NCI-H2107 treated with DMSO at 0.1 percent for 48 hours (cell line): ENCODE measurements around the gene USP24.

Experiments used
- DNase-seq: peaks from one replicate; lab custom pipeline; 2025; ENCODE audit not compliant: unreplicated experiment; lab: John Stamatoyannopoulos, UW

The USP24 gene

GRCh38 chr1:55073187-55073916 lies 141.8 kb downstream of the USP24 start:
- peak; percentile 64 for DNase-seq

DNA sequence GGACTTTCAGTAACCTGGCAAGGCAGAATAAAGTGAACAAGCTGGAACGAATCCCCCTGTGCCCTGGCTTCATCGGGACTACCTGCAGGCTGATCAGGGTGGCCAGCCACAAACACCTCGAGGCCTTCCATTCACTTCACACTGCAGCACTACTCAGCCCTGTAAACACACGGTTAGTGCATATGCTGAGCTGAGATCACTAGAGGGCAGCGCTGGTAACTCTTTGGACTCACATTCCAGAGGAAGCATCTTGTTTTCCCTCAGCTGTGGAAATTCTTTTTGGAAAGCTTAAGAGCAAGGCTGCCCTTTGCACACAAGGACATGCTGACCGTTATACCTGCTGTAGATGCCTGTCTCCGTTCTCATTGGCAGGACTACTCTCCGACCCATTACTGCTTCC lies 143.7 kb downstream of the USP24 start:
- DNase-seq = peak; percentile 51

GRCh38 chr1:55070293-55071164 lies 144.6 kb downstream of the USP24 start:
- DNase-seq = peak; percentile 40

DNA sequence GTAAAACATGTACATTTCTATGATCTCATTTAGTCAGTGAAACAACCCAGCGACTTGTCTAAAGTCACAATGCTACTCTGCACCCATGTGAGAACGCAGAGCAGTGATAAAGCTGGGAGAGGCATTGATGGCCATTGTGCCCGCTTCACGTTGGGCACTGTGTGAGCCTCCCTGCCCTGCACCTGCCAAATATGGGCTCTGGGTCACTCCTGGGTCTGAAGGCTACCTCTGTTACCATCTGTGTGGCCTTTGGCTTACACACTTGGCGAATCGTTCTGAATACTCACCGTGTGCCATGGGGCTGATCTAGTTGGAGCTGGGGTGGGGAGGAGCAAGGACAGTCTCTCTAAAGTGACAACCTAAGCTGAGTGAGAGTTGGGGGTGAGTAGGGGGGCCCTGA lies 145.9 kb downstream of the USP24 start:
- no peak for DNase-seq

GRCh38 chr1:55068638-55069037 lies 146.5 kb downstream of the USP24 start:
- DNase-seq = no peak

DNA sequence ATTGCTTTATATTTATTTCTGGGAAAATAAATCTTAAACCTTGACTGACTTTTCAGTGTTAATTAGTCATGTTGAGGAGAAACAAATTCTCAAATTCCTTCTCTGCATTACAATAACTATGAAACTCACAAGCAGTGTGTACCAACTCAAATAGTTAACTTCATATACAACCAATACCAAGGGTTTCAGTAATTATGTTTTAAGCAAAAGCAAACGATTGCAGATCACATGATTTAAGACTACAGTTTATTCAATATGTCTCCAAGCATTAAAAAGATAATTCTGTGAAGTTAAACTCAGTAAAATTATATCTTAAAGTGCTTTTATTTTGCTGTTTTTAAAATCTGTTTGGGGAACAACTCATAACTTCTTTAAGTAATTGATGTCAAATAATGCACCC lies 147.2 kb downstream of the USP24 start:
- DNase-seq = no peak

DNA sequence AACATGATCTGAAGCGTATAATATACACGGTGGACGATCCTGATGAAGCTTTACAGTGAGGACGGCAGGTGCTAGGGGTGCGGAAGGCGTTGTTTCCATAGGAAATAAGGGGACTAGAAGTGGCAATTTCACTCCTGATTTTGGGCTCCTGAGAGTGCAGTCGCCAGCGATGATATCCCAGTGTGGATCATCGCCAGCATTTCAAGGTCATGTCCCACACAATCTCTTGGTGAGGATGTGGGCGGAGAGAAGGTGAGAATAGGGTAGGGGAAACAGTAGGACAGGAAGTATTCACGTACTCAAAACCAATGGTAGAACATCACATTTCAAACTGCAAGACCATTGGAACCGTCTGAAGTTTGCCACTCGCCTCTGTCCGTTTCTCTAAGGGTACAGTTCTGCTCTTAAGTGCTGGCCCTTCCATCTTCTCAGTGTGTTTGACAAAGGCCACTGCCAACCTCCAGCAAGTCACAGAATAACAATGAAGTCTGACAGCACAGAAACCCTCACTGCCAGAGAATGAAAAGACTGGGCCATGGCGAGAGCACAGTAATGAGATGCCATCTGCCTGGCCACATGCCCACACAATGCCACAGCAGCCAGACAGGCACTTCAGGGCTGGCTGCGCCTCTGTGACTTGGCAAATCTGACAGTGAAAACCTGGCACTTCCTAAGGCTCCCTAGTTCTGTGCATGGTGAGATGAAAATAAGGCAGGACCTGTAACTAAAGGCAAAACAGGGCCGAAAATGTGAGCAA lies 148.0 kb downstream of the USP24 start:
- DNase-seq = peak; percentile 68

DNA sequence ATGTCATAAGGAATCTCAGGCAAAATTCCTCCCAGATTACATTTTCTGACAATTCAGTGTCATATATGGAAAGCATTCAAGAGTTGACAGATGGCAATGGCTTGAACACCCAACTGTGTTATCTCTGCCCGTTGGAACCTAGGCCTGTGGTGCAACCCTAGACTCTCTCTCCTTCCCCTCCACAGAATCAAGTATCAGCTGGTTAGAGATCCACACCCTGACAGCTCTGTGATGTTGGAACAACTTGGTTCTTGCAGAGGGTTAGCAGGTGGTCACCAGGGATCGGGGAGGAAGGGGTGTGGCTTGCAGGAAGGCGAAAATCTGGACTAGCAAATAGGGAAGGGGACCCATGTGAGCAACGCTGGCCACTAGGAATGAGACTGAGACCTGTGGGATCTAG lies 149.5 kb downstream of the USP24 start:
- DNase-seq = no peak

- DNase-seq = no peak
Measured at GRCh38 chr1:55064861-55065263, 150.3 kb downstream of the USP24 start.

DNA sequence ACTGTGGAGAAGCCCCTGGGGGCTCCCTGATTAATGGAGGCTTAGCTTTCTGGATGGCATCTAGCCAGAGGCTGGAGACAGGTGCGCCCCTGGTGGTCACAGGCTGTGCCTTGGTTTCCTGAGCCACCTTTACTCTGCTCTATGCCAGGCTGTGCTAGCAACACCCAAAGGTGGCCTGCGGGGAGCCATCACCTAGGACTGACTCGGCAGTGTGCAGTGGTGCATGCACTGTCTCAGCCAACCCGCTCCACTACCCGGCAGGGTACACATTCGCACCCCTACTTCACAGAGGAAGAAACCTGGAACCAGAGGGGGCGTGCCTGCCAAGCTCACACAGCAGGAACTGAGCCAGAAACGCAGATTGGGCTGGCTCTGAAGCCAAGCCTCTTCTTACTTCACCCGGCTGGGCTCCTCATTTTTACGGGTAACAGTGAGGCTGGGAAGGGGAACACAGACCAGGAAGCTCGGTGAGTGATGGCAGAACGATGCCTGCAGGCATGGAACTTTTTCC lies 151.0 kb downstream of the USP24 start:
- no peak for DNase-seq

DNA sequence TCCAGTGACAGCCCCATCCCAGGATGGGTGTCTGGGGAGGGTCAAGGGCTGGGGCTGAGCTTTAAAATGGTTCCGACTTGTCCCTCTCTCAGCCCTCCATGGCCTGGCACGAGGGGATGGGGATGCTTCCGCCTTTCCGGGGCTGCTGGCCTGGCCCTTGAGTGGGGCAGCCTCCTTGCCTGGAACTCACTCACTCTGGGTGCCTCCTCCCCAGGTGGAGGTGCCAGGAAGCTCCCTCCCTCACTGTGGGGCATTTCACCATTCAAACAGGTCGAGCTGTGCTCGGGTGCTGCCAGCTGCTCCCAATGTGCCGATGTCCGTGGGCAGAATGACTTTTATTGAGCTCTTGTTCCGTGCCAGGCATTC lies 151.6 kb downstream of the USP24 start:
- DNase-seq = no peak

GRCh38 chr1:55062801-55063576 lies 152.2 kb downstream of the USP24 start:
- no peak for DNase-seq

DNA sequence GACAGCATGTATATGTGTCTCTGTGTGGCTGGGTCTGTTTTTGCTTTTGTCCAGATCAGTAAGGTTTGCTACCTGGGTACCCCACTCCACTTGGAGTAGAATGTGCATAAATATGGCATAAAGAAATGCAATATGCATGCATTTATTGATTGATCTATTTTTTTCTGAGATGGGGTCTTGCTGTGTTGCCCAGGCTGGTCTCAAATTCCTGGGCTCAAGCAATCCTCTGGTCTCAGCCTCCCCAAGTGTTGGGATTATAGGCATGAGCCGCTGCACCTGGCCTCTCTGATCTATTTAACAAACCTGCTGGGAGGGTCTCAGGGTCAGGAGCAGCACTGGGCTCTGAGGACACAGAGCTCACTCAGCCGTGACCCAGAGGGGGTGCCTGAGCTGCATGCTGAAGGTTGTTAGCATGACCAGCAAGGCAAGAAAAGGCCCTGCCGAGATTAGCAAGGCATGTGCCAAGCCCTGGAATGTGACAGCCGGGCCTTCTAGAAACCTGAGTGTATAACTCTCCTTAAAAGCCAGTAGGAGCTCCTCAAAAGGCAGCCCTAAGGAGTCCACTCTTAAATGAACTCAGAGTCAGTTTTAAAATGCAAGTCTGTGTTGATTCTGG lies 153.3 kb downstream of the USP24 start:
- DNase-seq = no peak

DNA sequence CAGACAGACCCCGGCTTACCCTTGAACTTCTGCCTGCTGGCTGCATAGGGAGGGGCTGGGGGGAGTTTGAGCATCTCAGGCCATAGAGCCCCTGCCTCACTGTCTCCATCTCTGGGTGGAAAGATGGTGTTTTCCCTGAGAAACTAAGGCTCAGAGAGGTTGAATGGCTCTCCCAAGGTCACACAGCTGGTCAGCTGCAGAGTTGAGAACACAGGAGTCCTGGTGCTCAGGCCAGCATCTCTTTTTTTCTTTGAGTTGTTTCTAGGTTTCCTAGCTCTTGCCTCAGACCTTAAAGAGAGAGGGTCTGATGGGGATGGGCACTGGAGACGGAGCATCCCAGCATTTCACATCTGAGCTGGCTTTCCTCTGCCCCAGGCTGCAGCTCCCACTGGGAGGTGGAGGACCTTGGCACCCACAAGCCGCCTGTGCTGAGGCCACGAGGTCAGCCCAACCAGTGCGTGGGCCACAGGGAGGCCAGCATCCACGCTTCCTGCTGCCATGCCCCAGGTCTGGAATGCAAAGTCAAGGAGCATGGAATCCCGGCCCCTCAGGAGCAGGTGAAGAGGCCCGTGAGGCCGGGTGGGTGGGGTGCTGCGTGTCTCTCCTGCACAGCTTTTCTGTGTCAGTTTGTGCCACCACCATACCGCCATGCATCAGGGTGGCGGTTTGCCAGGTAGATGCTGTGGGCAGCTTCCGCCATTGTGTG lies 154.0 kb downstream of the USP24 start:
- no peak for DNase-seq

DNA sequence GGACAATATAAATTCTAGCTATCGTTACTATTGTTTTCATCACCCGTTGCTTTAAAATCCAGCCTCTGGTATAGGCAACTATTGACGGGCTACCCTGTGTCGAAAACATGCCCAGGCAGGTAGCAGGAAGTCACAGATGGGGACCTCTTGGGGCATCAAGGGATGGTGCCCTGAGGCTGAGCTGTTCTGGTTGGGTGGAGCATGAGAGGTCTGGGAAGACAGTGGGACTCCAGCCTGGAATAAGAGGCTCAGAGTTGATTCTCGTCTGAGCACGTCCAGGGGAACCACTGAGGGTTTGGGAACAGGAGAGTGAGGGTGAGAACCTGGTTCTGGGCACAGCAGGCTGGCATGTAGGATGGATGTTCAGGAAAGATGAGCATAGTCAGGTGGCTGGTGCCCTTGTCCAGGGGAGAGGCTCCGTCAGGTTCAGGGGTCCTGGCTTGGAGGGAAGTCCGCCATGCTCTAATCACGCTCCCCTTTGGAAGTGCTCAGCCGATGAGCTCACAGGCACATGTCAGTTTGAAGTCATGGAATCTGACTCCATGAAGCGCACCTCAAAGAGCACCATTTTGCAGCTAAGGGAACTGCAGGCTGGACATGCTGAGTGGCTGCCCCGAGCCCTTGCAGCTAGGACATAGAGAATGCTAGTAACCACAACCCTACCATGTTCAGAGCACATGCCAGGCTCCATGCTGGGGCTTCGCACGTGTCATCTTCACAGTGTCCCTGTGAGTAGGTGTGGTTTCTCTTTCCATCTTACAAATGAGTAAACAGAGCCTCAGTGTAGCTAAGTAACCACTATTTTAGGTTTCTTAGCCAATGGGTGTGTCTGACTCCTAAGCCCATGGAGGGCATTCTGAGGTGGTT lies 154.8 kb downstream of the USP24 start:
- no peak for DNase-seq

DNA sequence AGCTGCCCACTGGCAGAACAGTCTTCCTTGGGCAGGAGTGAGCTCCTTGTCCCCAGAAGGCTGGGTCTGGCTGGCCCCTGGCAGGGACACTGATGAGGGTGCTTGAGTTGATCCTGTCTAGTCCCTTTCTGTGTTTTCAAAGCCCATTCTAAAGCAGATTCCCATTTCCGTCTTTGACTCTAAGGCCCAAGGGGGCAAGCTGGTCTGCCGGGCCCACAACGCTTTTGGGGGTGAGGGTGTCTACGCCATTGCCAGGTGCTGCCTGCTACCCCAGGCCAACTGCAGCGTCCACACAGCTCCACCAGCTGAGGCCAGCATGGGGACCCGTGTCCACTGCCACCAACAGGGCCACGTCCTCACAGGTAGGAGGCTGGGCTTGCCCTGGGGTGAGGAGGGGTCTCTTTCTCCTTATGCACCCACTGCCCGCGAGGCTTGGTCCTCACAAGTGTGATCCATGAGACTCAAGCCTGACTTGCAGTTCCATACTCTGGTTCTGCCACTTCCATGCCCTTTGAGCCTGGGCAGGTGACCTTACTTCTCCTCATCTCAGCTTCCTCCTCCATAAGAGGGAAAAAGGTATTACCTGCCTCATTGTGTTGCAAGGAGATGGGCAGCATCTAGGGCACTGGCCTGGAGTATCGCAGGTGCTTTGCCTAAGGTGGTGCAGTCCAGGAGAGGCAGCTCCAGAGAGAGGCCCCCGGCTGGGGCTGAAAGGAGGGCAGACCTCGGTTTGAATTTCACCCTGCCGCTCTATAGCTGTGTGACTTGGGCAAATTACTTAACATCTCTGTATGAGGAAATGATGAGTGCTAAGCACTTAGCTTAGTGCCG lies 155.6 kb downstream of the USP24 start:
- no peak for DNase-seq

- no peak for DNase-seq
Measured at GRCh38 chr1:55057956-55058298, 157.2 kb downstream of the USP24 start.
